SW480 (cell line): Measurements from ENCODE around the gene CACNA1H.

Source experiments
- DNase-seq: peaks from one replicate; pipeline ENCODE4 v3.0.0-alpha.2; 2016; ENCODE audit warnings: low spot score

The CACNA1H gene

GRCh38 chr16:1143761-1144450, 9.0 kb upstream of the CACNA1H start:
- no peak for DNase-seq

GRCh38 chr16:1144476-1145382, 8.2 kb upstream of the CACNA1H start:
- DNase-seq: no peak

GRCh38 chr16:1145383-1146100, 7.4 kb upstream of the CACNA1H start:
- DNase-seq: no peak

- DNase-seq: no peak
These were observed 6.5 kb upstream of the CACNA1H start for GRCh38 chr16:1146409-1146808.

- DNase-seq: no peak
These were observed 5.9 kb upstream of the CACNA1H start for GRCh38 chr16:1147027-1147426.

- no peak for DNase-seq
These were observed 3.7 kb upstream of the CACNA1H start for GRCh38 chr16:1149101-1149636.

GRCh38 chr16:1150511-1150982, 2.4 kb upstream of the CACNA1H start:
- peak; percentile 44 for DNase-seq

GRCh38 chr16:1151424-1152122, 1.3 kb upstream of the CACNA1H start:
- DNase-seq: no peak

- DNase-seq: no peak
These were observed 725 bp upstream of the CACNA1H start for GRCh38 chr16:1152123-1152638.

- DNase-seq: no peak
These were observed 714 bp downstream of the CACNA1H start for GRCh38 chr16:1153480-1154160.

- no peak for DNase-seq
These were observed 1.5 kb downstream of the CACNA1H start for GRCh38 chr16:1154291-1154886.

GRCh38 chr16:1154887-1155331, 2.0 kb downstream of the CACNA1H start:
- no peak for DNase-seq

GRCh38 chr16:1155353-1156054, 2.6 kb downstream of the CACNA1H start:
- DNase-seq: no peak

- no peak for DNase-seq
These were observed 3.4 kb downstream of the CACNA1H start for GRCh38 chr16:1156055-1156982.

- DNase-seq: no peak
These were observed 4.2 kb downstream of the CACNA1H start for GRCh38 chr16:1156983-1157638.

GRCh38 chr16:1157639-1158455, 4.9 kb downstream of the CACNA1H start:
- DNase-seq: no peak
